ENCODE measurements around the gene SKAP2. TPM values are rescaled to one million over a fixed set of nuclear protein-coding genes. Genes with fewer than 3 reads are reported as not detected.

Gene SKAP2
- total and polyA plus RNA-seq, 2 of the 13 experiments (the other 11 are each of a cell fraction or from before 2014, with no cell fraction given), result 3.6 to 12.9 TPM

DNA sequence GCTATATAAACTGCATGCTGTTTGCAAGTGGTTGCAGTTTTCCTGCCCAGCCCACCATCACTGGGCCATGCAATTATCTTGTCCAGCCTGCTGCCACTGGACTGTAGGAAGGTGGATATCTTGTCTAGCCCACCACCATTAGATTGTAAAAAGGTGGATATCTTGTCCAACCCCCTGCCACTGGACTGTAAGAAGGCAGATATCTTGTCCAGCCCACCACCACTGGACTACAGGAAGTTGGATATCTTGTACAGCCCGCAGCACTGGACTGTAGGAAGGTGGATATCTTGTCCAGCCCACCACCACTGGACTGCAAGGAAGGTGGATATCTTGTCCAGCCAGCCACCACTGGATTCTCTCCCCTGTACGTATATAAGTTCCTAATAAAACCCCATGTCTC, 69.8 kb downstream of the SKAP2 start:
- Histone ChIP-seq H3K4me2 (ENCODE audit: low read depth, low read length) (no peak overlapping the region), H3K27ac (ENCODE audit: extremely low read length, insufficient read depth, low read length) (no peak overlapping the region), H3K27me3 (ENCODE audit: control insufficient read depth in 1 of 2, insufficient read depth in 2 of 2, low read length in 2 of 2) (no peaks in the 10 kb centered on the region), H2AFZ (ENCODE audit: low read length) (no peak overlapping the region), H3K9me3 (ENCODE audit: low read length) (no peaks in the 10 kb centered on the region), H3K4me3 (replicated peaks in 1 of 3; ENCODE audit: insufficient read depth in 1 of 3, low read depth in 2 of 3, low read length in 3 of 3) (no peak overlapping the region), H3K36me3 (replicated peaks in 1 of 2; ENCODE audit: control insufficient read depth in 1 of 2, insufficient read depth in 2 of 2, low read length in 2 of 2) (no peaks in the 10 kb centered on the region), H4K20me1 (ENCODE audit: insufficient read depth, low read length) (no peaks in the 10 kb centered on the region), H3K9ac (ENCODE audit: insufficient read depth, low read depth, low read length) (no peak overlapping the region), H3K4me1 (ENCODE audit: insufficient read depth, low read length) (no peaks in the 10 kb centered on the region), H3K79me2 (ENCODE audit: insufficient read depth, low read length) (no peaks in the 10 kb centered on the region)
- intact Hi-C loops (cut with micrococcal nuclease; ENCODE audit: unreplicated experiment), result no loop called here
- BruUV-seq (replicated peaks), result no TSS peak
- FAIRE-seq (no peak), ATAC-seq (no peak), DNase-seq (ENCODE audit: low spot score) (no peak)
- 88% methylated on average over 2 of the region's 2 CpGs for WGBS (ENCODE audit: low lambda C conversion rate)
- in situ Hi-C loops (cut with HindIII; ENCODE audit: extremely low pct_ligation_motif_present, low pct_unique_long_range_greater_than_20kb), result no loop called here
- TF ChIP-seq TEAD3 (CRISPR knock-in tag; optimal IDR thresholded peaks at IDR 0.05; ENCODE audit: borderline replicate concordance) (no peak), EP300 (IDR thresholded peaks at IDR 0.05; ENCODE audit: low read depth in 2 of 2, low read length in 2 of 2) (no peak), EP300 (CRISPR knock-in tag; IDR thresholded peaks at IDR 0.05; ENCODE audit: borderline replicate concordance) (no peak), IKZF4 (CRISPR knock-in tag; IDR thresholded peaks at IDR 0.05; ENCODE audit: borderline replicate concordance, low read depth, not compliant biosample characterization) (no peak), ZC3H4 (CRISPR knock-in tag; IDR thresholded peaks at IDR 0.05; ENCODE audit: borderline replicate concordance) (no peak), MTF1 (CRISPR knock-in tag; IDR thresholded peaks at IDR 0.05) (no peak), ZNF230 (CRISPR knock-in tag; IDR thresholded peaks at IDR 0.05) (no peak), MBD4 (IDR thresholded peaks at IDR 0.05; ENCODE audit: borderline replicate concordance, low read length) (no peak)
- TF ChIP-seq, protein P1, sequence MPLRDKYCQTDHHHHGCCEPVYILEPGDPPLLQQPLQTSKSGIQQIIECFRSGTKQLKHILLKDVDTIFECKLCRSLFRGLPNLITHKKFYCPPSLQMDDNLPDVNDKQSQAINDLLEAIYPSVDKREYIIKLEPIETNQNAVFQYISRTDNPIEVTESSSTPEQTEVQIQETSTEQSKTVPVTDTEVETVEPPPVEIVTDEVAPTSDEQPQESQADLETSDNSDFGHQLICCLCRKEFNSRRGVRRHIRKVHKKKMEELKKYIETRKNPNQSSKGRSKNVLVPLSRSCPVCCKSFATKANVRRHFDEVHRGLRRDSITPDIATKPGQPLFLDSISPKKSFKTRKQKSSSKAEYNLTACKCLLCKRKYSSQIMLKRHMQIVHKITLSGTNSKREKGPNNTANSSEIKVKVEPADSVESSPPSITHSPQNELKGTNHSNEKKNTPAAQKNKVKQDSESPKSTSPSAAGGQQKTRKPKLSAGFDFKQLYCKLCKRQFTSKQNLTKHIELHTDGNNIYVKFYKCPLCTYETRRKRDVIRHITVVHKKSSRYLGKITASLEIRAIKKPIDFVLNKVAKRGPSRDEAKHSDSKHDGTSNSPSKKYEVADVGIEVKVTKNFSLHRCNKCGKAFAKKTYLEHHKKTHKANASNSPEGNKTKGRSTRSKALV (CRISPR knock-in tag; IDR thresholded peaks at IDR 0.05), result no peak
- TF ChIP-seq, protein P2, sequence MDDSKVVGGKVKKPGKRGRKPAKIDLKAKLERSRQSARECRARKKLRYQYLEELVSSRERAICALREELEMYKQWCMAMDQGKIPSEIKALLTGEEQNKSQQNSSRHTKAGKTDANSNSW (CRISPR knock-in tag; IDR thresholded peaks at IDR 0.05; ENCODE audit: borderline replicate concordance), result no peak
- TF ChIP-seq, protein P3, sequence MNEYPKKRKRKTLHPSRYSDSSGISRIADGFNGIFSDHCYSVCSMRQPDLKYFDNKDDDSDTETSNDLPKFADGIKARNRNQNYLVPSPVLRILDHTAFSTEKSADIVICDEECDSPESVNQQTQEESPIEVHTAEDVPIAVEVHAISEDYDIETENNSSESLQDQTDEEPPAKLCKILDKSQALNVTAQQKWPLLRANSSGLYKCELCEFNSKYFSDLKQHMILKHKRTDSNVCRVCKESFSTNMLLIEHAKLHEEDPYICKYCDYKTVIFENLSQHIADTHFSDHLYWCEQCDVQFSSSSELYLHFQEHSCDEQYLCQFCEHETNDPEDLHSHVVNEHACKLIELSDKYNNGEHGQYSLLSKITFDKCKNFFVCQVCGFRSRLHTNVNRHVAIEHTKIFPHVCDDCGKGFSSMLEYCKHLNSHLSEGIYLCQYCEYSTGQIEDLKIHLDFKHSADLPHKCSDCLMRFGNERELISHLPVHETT (CRISPR knock-in tag; conservative IDR thresholded peaks at IDR 0.05), result no peak
- TF ChIP-seq, protein P4, sequence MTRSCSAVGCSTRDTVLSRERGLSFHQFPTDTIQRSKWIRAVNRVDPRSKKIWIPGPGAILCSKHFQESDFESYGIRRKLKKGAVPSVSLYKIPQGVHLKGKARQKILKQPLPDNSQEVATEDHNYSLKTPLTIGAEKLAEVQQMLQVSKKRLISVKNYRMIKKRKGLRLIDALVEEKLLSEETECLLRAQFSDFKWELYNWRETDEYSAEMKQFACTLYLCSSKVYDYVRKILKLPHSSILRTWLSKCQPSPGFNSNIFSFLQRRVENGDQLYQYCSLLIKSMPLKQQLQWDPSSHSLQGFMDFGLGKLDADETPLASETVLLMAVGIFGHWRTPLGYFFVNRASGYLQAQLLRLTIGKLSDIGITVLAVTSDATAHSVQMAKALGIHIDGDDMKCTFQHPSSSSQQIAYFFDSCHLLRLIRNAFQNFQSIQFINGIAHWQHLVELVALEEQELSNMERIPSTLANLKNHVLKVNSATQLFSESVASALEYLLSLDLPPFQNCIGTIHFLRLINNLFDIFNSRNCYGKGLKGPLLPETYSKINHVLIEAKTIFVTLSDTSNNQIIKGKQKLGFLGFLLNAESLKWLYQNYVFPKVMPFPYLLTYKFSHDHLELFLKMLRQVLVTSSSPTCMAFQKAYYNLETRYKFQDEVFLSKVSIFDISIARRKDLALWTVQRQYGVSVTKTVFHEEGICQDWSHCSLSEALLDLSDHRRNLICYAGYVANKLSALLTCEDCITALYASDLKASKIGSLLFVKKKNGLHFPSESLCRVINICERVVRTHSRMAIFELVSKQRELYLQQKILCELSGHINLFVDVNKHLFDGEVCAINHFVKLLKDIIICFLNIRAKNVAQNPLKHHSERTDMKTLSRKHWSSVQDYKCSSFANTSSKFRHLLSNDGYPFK (CRISPR knock-in tag; IDR thresholded peaks at IDR 0.05; ENCODE audit: borderline replicate concordance), result no peak
- TF ChIP-seq, protein P5, sequence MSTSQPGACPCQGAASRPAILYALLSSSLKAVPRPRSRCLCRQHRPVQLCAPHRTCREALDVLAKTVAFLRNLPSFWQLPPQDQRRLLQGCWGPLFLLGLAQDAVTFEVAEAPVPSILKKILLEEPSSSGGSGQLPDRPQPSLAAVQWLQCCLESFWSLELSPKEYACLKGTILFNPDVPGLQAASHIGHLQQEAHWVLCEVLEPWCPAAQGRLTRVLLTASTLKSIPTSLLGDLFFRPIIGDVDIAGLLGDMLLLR (CRISPR knock-in tag; IDR thresholded peaks at IDR 0.05), result no peak
- TF ChIP-seq, protein P6, sequence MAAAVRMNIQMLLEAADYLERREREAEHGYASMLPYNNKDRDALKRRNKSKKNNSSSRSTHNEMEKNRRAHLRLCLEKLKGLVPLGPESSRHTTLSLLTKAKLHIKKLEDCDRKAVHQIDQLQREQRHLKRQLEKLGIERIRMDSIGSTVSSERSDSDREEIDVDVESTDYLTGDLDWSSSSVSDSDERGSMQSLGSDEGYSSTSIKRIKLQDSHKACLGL (CRISPR knock-in tag; IDR thresholded peaks at IDR 0.05), result no peak
- CTCF ChIA-PET (ENCODE audit: low intra/inter-chr PET ratio, low total read pairs), result no interaction called here
- POLR2A ChIA-PET, result no interaction called here
